ENCODE measurements around the gene HOXA7.

DNA sequence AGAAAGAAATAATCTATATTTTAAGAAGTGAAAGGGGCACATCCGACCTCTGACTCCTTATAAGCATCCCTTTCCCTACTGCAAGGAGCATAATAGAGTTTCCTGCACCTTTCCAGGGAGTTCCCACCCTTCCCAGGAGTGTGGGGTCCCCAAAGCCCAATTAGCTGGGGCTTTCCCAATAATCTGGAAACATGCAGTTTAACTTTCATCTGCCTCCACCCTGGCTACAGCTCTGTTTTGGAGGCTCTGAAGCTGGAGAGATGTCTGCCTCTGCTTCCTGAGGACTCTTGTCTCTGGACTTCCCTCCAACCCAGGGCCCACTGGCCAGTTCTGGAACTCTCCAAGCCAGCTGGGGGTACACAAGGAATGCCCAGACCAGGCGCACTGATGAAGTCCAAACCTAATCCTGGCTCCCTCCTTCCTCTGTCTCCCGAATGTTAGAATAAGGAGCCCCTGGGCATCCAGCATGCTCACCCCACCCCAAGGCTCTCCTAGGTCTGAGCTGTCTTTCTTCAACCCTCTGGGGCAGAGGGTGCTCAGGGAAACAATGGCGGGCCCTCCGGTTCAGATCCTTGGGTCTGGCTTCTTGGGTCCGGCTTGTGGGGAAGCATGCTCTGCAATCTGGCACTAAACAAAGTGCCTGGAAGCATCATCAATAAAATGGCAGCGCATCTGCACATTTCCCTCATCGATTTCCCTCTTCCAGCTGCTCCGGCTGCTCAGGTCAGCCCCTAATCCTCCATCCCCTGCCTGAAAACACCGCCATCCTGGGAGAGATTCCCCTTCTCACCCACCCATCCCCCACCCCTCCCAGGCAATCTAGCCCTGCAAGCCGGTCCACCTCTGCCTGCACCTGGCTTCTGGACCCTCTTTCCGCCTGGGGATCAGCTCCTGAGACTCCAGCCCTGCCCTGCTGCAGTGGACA lies 39.3 kb downstream of the HOXA7 start:
- TF ChIP-seq POLR2A (IDR thresholded peaks at IDR 0.05) (no peak), POLR2AphosphoS5 (IDR thresholded peaks at IDR 0.05) (no peak), EP300 (IDR thresholded peaks at IDR 0.05; ENCODE audit: low read depth) (no peak)
- TF ChIP-seq, protein P1, sequence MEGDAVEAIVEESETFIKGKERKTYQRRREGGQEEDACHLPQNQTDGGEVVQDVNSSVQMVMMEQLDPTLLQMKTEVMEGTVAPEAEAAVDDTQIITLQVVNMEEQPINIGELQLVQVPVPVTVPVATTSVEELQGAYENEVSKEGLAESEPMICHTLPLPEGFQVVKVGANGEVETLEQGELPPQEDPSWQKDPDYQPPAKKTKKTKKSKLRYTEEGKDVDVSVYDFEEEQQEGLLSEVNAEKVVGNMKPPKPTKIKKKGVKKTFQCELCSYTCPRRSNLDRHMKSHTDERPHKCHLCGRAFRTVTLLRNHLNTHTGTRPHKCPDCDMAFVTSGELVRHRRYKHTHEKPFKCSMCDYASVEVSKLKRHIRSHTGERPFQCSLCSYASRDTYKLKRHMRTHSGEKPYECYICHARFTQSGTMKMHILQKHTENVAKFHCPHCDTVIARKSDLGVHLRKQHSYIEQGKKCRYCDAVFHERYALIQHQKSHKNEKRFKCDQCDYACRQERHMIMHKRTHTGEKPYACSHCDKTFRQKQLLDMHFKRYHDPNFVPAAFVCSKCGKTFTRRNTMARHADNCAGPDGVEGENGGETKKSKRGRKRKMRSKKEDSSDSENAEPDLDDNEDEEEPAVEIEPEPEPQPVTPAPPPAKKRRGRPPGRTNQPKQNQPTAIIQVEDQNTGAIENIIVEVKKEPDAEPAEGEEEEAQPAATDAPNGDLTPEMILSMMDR (IDR thresholded peaks at IDR 0.05) = no peak
